PFSK-1 (cell line): ENCODE measurements around the gene INKA1.

Experiments used
- FOXP2 ChIP-seq: optimal IDR thresholded peaks from 2 replicates; pipeline ENCODE3; 2011; ENCODE audit warnings: borderline replicate concordance, control low read depth, inconsistent platforms; ENCODE audit not compliant: insufficient read depth; ENCODE audit errors: extremely low read length, extremely low read depth
- POLR2AphosphoS5 ChIP-seq: IDR thresholded peaks from 2 replicates; pipeline ENCODE4 v1.6.1; 2012; ENCODE audit warnings: low read depth, mild to moderate bottlenecking, control low read depth, low read length, moderate library complexity
- SIN3A ChIP-seq: IDR thresholded peaks from 2 replicates; pipeline ENCODE4 v1.6.1; 2012; ENCODE audit warnings: mild to moderate bottlenecking, low read length, moderate library complexity, borderline replicate concordance; ENCODE audit not compliant: insufficient read depth
- TAF1 ChIP-seq: IDR thresholded peaks from 2 replicates; pipeline ENCODE4 v1.6.1; 2012; ENCODE audit warnings: low read length, control low read depth, borderline replicate concordance; ENCODE audit not compliant: insufficient read depth
- TF ChIP-seq, protein P1 (sequence below), 2 experiments: IDR thresholded peaks; 2 replicates each; pipeline versions ENCODE4 v1.6.1 to v1.8.0; 2011 to 2012; ENCODE audit warnings: low read depth in 2 of 2, low read length in 2 of 2, control low read depth in 1 of 2, inconsistent platforms in 1 of 2, mild to moderate bottlenecking in 1 of 2, moderate library complexity in 1 of 2; ENCODE audit not compliant: insufficient read depth in 1 of 2

DNA sequence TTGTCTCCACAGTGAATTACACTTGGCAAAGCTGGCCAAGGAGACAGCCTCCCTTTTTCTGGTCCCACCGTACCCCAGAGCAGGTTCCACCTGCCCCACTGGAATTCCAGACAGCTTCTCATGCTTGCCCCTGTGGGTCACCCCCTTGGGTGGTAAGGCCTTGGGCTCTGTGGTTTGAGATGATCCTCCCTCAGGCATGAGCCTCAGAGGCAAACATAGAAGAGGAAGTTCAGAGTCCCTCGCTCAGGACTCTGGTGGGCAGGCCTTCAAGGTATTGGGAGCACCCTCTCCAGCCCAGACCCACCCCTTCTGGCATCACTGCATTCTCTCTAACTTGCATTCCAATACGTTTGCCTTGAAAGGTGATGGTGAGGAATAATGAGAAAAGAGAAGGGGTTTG lies 28.3 kb downstream of the INKA1 start:
- TF ChIP-seq SIN3A, result no peak
- TF ChIP-seq, protein P1, sequence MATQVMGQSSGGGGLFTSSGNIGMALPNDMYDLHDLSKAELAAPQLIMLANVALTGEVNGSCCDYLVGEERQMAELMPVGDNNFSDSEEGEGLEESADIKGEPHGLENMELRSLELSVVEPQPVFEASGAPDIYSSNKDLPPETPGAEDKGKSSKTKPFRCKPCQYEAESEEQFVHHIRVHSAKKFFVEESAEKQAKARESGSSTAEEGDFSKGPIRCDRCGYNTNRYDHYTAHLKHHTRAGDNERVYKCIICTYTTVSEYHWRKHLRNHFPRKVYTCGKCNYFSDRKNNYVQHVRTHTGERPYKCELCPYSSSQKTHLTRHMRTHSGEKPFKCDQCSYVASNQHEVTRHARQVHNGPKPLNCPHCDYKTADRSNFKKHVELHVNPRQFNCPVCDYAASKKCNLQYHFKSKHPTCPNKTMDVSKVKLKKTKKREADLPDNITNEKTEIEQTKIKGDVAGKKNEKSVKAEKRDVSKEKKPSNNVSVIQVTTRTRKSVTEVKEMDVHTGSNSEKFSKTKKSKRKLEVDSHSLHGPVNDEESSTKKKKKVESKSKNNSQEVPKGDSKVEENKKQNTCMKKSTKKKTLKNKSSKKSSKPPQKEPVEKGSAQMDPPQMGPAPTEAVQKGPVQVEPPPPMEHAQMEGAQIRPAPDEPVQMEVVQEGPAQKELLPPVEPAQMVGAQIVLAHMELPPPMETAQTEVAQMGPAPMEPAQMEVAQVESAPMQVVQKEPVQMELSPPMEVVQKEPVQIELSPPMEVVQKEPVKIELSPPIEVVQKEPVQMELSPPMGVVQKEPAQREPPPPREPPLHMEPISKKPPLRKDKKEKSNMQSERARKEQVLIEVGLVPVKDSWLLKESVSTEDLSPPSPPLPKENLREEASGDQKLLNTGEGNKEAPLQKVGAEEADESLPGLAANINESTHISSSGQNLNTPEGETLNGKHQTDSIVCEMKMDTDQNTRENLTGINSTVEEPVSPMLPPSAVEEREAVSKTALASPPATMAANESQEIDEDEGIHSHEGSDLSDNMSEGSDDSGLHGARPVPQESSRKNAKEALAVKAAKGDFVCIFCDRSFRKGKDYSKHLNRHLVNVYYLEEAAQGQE (IDR thresholded peaks at IDR 0.05; ENCODE audit: insufficient read depth in 1 of 2, low read depth in 2 of 2, low read length in 2 of 2), result no peak
- no peak for TF ChIP-seq POLR2AphosphoS5
- no peak for TF ChIP-seq TAF1
- no peak for TF ChIP-seq FOXP2
